HG02970 (cell line): Measurements from ENCODE around the gene ALKBH1.
"Not testable (repeated sequence)": the region's sequence is repeated elsewhere in the genome, so short reads cannot be mapped to it uniquely, and the experiment has no call there.

Experiments
- ATAC-seq: cut with Tn5 transposase; IDR thresholded peaks from one replicate; pipeline ENCODE4 v1.9.1; 2021; ENCODE audit warnings: mild to moderate bottlenecking, moderate library complexity, moderate number of reproducible peaks; ENCODE audit not compliant: unreplicated experiment, low FRiP score

Gene ALKBH1

DNA sequence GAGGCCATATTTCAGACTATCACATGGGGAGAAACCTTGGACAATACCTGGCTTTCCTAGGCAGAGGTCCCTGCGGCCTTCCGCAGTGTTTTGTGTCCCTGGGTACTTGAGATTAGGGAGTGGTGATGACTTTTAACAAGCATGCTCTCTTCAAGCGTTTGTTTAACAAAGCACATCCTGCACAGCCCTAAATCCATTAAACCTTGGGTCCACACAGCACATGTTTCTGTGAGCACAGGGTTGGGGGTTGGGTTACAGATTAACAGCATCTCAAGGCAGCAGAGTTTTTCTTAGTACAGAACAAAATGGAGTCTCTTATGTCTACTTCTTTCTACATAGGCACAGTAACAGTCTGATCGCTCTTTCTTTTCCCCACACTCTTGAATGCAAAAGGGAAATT lies 72.0 kb downstream of the ALKBH1 start:
- not testable (repeated sequence) for ATAC-seq

DNA sequence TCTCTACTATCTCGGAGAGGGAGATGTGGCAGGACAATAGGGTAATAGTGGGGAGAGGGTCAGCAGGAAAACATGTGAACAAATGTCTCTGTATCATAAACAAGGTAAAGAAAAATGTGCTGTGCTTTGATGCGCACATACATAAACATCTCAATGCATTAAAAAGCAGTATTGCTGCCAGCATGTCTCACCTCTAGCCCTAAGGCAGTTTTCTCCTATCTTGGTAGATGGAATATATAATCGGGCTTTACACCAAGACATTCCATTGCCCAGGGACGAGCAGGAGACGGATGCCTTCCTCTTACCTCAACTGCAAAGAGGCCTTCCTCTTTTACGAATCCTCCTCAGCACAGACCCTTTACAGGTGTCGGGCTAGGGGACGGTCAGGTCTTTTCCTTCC lies 72.4 kb downstream of the ALKBH1 start:
- not testable (repeated sequence) for ATAC-seq

DNA sequence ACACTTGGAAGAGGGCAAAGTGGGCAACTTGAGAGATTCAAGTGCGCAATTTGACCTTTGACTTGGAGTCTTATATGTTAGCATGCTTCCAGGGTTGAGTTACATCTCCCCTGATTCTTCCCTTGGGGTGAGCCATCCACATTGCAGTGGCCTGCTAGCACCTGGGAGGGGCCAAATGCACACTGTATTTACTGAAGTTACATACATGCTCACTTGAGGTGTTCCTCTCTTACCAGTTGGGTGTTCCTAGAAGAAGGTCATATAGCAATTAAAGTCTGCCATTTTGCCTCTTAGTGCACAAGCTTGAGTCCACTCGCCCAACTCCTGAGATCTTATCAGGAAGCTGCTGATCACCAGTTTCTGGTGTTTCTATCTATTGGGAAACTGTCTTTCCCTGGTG lies 77.7 kb downstream of the ALKBH1 start:
- ATAC-seq = no peak

DNA sequence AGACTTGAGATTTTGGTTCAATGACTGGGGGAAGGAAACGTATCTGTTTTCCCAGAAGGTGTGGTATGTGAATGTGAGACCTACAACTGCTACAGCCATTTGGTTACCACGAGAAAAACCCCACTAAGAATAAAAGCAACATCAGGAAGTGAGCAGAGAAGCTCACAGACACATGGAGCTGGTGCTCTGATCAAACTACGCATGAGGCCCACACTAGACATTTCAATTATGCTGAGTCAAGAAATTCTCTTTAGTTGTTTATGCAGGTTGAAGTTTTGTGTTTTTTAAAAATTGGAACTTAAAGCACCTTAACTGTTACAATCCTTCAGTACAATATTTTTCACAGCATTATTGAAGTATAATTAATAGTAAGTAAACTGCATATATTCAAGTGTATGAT lies 82.5 kb downstream of the ALKBH1 start:
- no peak for ATAC-seq

DNA sequence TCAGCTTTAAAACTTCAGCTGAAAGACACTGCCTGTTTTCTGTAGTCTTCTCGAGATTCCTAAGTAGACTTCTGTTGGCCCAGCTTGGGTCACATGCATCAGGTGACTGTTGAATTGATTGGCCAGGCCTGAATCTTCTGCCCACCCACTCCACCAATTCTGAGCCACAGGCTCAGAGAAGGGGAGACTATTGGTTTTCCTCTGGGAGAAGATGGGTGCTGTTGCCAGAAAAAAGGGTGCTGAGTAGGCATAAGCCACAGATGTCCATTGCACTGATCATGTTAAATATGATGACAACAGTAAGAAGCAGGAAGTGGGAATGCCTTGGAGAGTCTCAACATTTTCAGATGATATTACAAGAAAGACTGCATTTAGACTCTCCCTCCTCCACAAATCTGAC lies 84.6 kb downstream of the ALKBH1 start:
- ATAC-seq = no peak
